Measurements from ENCODE around the gene HEATR5A.
"Not testable (repeated sequence)": the region's sequence is repeated elsewhere in the genome, so short reads cannot be mapped to it uniquely, and the experiment has no call there.

The HEATR5A gene

DNA sequence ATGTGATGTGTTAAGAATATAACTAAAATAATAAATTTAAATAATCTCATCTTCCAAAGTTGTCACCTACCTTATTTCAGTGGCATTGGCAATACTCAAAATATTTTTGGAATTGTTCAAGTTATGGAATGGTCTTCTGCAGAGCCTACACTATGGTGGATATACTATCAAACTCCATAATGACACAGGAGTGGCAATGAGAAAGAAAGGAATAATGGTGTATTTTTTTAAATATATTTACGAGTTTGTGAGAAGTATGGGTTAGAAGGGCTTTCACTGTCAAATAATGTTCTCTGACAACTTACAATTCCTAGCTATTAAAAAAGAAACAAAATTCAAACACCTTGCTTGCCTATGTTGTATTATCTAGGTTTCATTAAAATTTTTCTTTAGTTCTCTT, 38.1 kb downstream of the HEATR5A start:
- no peaks in the 10 kb centered on the region; the same call in none of the 2 replicates for H3K36me3 ChIP-seq (ENCODE audit: control insufficient read depth, insufficient read depth, low read length)
- no peaks in the 10 kb centered on the region for H3K27me3 ChIP-seq (replicated peaks; ENCODE audit: control insufficient read depth, insufficient read depth, low read length)
- TF ChIP-seq, protein P1, sequence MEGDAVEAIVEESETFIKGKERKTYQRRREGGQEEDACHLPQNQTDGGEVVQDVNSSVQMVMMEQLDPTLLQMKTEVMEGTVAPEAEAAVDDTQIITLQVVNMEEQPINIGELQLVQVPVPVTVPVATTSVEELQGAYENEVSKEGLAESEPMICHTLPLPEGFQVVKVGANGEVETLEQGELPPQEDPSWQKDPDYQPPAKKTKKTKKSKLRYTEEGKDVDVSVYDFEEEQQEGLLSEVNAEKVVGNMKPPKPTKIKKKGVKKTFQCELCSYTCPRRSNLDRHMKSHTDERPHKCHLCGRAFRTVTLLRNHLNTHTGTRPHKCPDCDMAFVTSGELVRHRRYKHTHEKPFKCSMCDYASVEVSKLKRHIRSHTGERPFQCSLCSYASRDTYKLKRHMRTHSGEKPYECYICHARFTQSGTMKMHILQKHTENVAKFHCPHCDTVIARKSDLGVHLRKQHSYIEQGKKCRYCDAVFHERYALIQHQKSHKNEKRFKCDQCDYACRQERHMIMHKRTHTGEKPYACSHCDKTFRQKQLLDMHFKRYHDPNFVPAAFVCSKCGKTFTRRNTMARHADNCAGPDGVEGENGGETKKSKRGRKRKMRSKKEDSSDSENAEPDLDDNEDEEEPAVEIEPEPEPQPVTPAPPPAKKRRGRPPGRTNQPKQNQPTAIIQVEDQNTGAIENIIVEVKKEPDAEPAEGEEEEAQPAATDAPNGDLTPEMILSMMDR (IDR thresholded peaks at IDR 0.05; ENCODE audit: insufficient read depth, low read length, poor library complexity, severe bottlenecking), result no peak
- no peak overlapping the region for H3K4me3 ChIP-seq (replicated peaks; ENCODE audit: low read depth, low read length)
- no peak for DNase-seq (ENCODE audit: extremely low read depth, insufficient read length)

DNA sequence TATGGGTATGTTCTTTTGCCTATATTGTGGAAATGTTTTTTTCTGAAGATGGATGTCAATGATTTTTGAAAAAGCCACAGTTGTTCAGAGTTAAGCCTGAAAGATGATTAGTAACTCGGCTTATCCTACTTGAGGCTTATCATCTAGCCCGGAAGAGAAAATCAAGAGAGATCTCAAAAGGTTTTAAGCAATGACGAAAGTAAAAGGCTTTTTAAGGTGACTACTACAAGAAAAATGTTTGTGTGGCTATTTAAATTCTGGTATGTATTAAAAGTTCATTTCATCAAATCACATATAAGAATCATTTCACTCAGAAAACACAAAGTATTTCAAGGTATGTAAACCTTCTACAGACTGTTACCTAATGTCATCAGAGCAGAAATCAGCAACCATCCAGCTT, 40.2 kb downstream of the HEATR5A start:
- Histone ChIP-seq H3K27me3 (replicated peaks; ENCODE audit: control insufficient read depth, insufficient read depth, low read length) (no peaks in the 10 kb centered on the region), H3K36me3 (ENCODE audit: control insufficient read depth, insufficient read depth, low read length) (no peaks in the 10 kb centered on the region; the same call in none of the 2 replicates), H3K4me3 (replicated peaks; ENCODE audit: low read depth, low read length) (no peak overlapping the region)
- DNase-seq (ENCODE audit: extremely low read depth, insufficient read length), result no peak
- TF ChIP-seq, protein P1 (IDR thresholded peaks at IDR 0.05; ENCODE audit: insufficient read depth, low read length, poor library complexity, severe bottlenecking), result no peak

DNA sequence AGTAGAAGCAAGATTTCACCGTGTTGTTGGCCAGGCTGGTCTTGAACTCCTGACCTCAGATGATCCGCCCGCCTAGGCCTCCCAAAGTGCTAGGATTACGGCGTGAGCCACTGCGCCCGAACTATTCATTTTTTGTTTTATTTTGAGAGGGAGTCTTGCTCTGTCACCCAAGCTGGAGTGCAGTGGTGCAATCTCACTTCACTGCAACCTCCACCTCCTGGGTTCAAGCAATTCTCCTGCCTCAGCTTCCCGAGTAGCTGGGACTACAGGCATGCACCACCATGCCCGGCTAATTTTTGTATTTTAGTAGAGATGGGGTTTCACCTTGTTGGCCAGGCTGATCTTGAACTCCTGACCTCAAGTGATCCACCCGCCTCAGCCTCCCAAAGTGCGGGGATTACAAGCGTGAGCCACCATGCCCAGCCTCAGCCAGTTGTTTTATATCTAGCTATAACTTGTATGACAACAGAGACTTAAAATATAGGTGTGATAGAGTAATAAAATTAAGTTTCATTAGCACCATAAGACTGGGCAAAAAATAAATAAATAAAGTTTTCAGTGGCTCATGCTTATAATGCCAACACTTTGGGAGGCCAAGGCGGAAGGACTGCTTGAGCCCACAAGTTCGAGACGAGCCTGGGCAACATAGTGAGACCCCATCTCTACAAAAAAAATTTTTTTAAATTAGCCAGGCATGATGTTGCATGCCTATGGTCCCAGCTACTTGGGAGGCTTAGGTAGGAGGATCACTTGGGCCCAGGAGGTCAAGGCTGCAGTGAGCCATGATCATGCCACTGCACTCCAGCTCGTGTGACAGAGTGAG, 41.0 kb downstream of the HEATR5A start:
- H3K27me3 ChIP-seq (replicated peaks; ENCODE audit: control insufficient read depth, insufficient read depth, low read length); H3K4me3 ChIP-seq (replicated peaks; ENCODE audit: low read depth, low read length); H3K36me3 ChIP-seq (ENCODE audit: control insufficient read depth, insufficient read depth, low read length); DNase-seq (ENCODE audit: extremely low read depth, insufficient read length): not testable (repeated sequence)

- TF ChIP-seq, protein P1 (IDR thresholded peaks at IDR 0.05; ENCODE audit: insufficient read depth, low read length, poor library complexity, severe bottlenecking), result no peak
- H3K36me3 ChIP-seq (ENCODE audit: control insufficient read depth, insufficient read depth, low read length), result no peaks in the 10 kb centered on the region
- H3K4me3 ChIP-seq (replicated peaks; ENCODE audit: low read depth, low read length), result no peak overlapping the region
- DNase-seq (ENCODE audit: extremely low read depth, insufficient read length), result no peak
- H3K27me3 ChIP-seq (replicated peaks; ENCODE audit: control insufficient read depth, insufficient read depth, low read length), result no peaks in the 10 kb centered on the region
Measured at GRCh38 chr14:31377433-31377832, 42.9 kb downstream of the HEATR5A start.

DNA sequence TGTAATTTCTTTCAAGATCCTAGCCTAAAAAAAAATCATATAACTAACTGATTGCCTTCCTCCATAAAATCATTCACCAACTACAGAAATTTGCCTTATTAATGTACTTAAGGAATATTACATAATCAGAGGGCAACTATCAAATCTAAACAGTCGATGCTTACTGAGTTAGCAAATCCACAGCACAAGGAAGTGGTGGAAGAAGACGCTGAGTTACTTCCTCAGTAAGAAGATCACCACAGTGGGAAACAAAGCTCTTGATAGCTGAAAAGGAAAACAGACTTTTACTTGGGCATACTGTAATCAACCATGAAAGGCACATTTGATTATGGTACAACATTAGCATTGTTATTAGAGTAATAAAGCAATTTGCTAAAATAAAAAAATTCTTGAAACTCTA, 48.7 kb downstream of the HEATR5A start:
- no peak for DNase-seq (ENCODE audit: extremely low read depth, insufficient read length)
- TF ChIP-seq, protein P1 (IDR thresholded peaks at IDR 0.05; ENCODE audit: insufficient read depth, low read length, poor library complexity, severe bottlenecking), result no peak

GRCh38 chr14:31363331-31364073, 56.8 kb downstream of the HEATR5A start:
- Histone ChIP-seq H3K27me3 (replicated peaks; ENCODE audit: control insufficient read depth, insufficient read depth, low read length) (no peaks in the 10 kb centered on the region), H3K4me3 (replicated peaks; ENCODE audit: low read depth, low read length) (no peak overlapping the region), H3K36me3 (ENCODE audit: control insufficient read depth, insufficient read depth, low read length) (no peaks in the 10 kb centered on the region)
- TF ChIP-seq, protein P1 (IDR thresholded peaks at IDR 0.05; ENCODE audit: insufficient read depth, low read length, poor library complexity, severe bottlenecking), result no peak
- DNase-seq (ENCODE audit: extremely low read depth, insufficient read length), result no peak

More for the DNA sequence above, 48.7 kb downstream of the HEATR5A start:
- Histone ChIP-seq H3K36me3 (ENCODE audit: control insufficient read depth, insufficient read depth, low read length) (peaks cover 1% of the 10 kb centered on the region; the same call in 1 of the 2 replicates), H3K4me3 (replicated peaks; ENCODE audit: low read depth, low read length) (no peak overlapping the region), H3K27me3 (replicated peaks; ENCODE audit: control insufficient read depth, insufficient read depth, low read length) (no peaks in the 10 kb centered on the region)
